Smooth muscle cell (in vitro differentiated cells): ENCODE measurements around the gene ADAP2. TPM values are rescaled to one million over a fixed set of nuclear protein-coding genes. Genes with fewer than 3 reads are reported as not detected.
A peak's percentile ranks its signal among the peaks of the same experiment; 100 is the strongest.
"Not testable (repeated sequence)": the region's sequence is repeated elsewhere in the genome, so short reads cannot be mapped to it uniquely, and the experiment has no call there.

Experiments
- DNase-seq: peaks from one replicate; lab custom pipeline; 2025; ENCODE audit not compliant: unreplicated experiment; lab: John Stamatoyannopoulos, UW
- H2AFZ ChIP-seq: fragments of 200-600 bp; sonication (generic); 2 replicates; pipeline ENCODE4 v1.6.0; 2016; ENCODE audit warnings: antibody characterized with exemption, low read depth, mild to moderate bottlenecking
- H3F3A ChIP-seq: fragments of 200-600 bp; sonication (generic); 2 replicates; pipeline ENCODE4 v1.6.0; 2017; ENCODE audit warnings: antibody characterized with exemption, low read depth
- H3K27ac ChIP-seq: fragments of 200-600 bp; sonication (generic); 2 replicates; pipeline ENCODE4 v1.5.1; 2016; ENCODE audit warnings: low read depth, mild to moderate bottlenecking
- H3K27me3 ChIP-seq: fragments of 200-600 bp; sonication (generic); 2 replicates; pipeline ENCODE4 v1.6.1; 2016; ENCODE audit warnings: low read depth, mild to moderate bottlenecking
- H3K36me3 ChIP-seq: fragments of 200-600 bp; sonication (generic); 2 replicates; pipeline ENCODE4 v1.5.1; 2016; ENCODE audit warnings: low read depth
- H3K4me1 ChIP-seq: fragments of 200-600 bp; sonication (generic); 2 replicates; pipeline ENCODE4 v1.5.1; 2016; ENCODE audit warnings: low read depth
- H3K4me2 ChIP-seq: fragments of 200-600 bp; sonication (generic); 2 replicates; pipeline ENCODE4 v1.6.0; 2016; ENCODE audit warnings: mild to moderate bottlenecking
- H3K4me3 ChIP-seq: fragments of 200-600 bp; sonication (generic); 2 replicates; pipeline ENCODE4 v1.5.1; 2016; ENCODE audit warnings: mild to moderate bottlenecking
- H3K79me2 ChIP-seq: fragments of 200-600 bp; sonication (generic); 2 replicates; pipeline ENCODE4 v1.6.0; 2016; ENCODE audit warnings: low read depth, mild to moderate bottlenecking
- H3K9ac ChIP-seq: fragments of 200-600 bp; sonication (generic); 2 replicates; pipeline ENCODE4 v1.6.0; 2016; ENCODE audit warnings: low read depth
- H3K9me3 ChIP-seq: fragments of 200-600 bp; sonication (generic); replicated peaks from 2 replicates; pipeline ENCODE4 v1.5.1; 2016; ENCODE audit warnings: low read depth
- H4K20me1 ChIP-seq: fragments of 200-600 bp; sonication (generic); 2 replicates; pipeline ENCODE4 v1.6.0; 2016; ENCODE audit warnings: low read depth
- CTCF ChIP-seq: fragments of 200-600 bp; sonication (generic); IDR thresholded peaks from 2 replicates; pipeline ENCODE4 v1.5.1; 2017; ENCODE audit warnings: borderline replicate concordance, mild to moderate bottlenecking, antibody characterized with exemption; ENCODE audit not compliant: insufficient read depth, poor library complexity, severe bottlenecking
- WGBS: methylation state at CpG from one replicate; pipeline ENCODE4 v1.1.7; 2016; ENCODE audit warnings: low lambda C conversion rate; 5-methylcytosine and 5-hydroxymethylcytosine counted together
- polyA plus RNA-seq: library from polyadenylated mRNA; unstranded; fragments of >200 nt; fragmentation: Nextera tagmentation; extraction: Ambion mirVana; gene quantifications from 2 replicates; pipeline ENCODE4 v1.2.1, GENCODE V29; 2016
- total RNA-seq: library from RNA; depleted of rRNA; stranded (reverse); fragments of >200 nt; gene quantifications from 2 replicates; pipeline ENCODE4 v1.2.3, GENCODE V29; 2014

The ADAP2 gene
- total and polyA plus RNA-seq, 2 experiments from 2014 or later, result 0.13 to 0.43 TPM

GRCh38 chr17:30905742-30906100, 16.0 kb upstream of the ADAP2 start:
- whole genome bisulfite sequencing, result 3% methylated on average over 11 of the region's 11 CpGs

GRCh38 chr17:30906101-30906911, 15.4 kb upstream of the ADAP2 start, which contains the start of gene TEFM:
TSS of gene TEFM (minus strand) at chr17:30906238. CDS start at chr17:30906198, 40 bp downstream.
- Histone ChIP-seq H3K4me2 (peak within 1 kb of the TSS; percentile 96), H3K79me2 (peaks cover 25% of the 10 kb centered on the region), H3K27me3 (no peaks in the 10 kb centered on the region), H3F3A (no peaks in the 10 kb centered on the region), H3K9me3 (no peaks in the 10 kb centered on the region), H3K4me3 (peak within 1 kb of the TSS; percentile 90), H4K20me1 (peaks cover 4% of the 10 kb centered on the region), H3K9ac (peak within 1 kb of the TSS; percentile 82), H3K36me3 (no peaks in the 10 kb centered on the region), H3K4me1 (peaks cover 12% of the 10 kb centered on the region), H3K27ac (peak within 1 kb of the TSS; percentile 72), H2AFZ (peak within 1 kb of the TSS; percentile 98)
- 1% methylated on average over 38 of the region's 47 CpGs for WGBS
- TF ChIP-seq CTCF, result no peak
- DNase-seq, result peak; percentile 64

More at GRCh38 chr17:30905742-30906100, 16.0 kb upstream of the ADAP2 start:
- Histone ChIP-seq H3K9ac (peak overlapping the region; percentile 82), H3K9me3 (no peaks in the 10 kb centered on the region), H3K4me1 (peaks cover 12% of the 10 kb centered on the region), H3K36me3 (no peaks in the 10 kb centered on the region), H3K4me3 (peak overlapping the region; percentile 90), H2AFZ (peak overlapping the region; percentile 98), H4K20me1 (peaks cover 5% of the 10 kb centered on the region), H3K79me2 (peaks cover 25% of the 10 kb centered on the region), H3K27me3 (no peaks in the 10 kb centered on the region), H3F3A (no peaks in the 10 kb centered on the region), H3K27ac (peak overlapping the region; percentile 72), H3K4me2 (peak overlapping the region; percentile 96)
- no peak for DNase-seq
- TF ChIP-seq CTCF, result no peak

- TF ChIP-seq CTCF, result no peak
These were observed 12.9 kb upstream of the ADAP2 start for GRCh38 chr17:30908717-30909420.

GRCh38 chr17:30910151-30910550, 11.6 kb upstream of the ADAP2 start:
- H4K20me1 ChIP-seq, H3K9ac ChIP-seq, H3K4me3 ChIP-seq, H3K9me3 ChIP-seq, H3K4me2 ChIP-seq, H2AFZ ChIP-seq, H3K27me3 ChIP-seq, DNase-seq, H3K36me3 ChIP-seq, H3F3A ChIP-seq, H3K27ac ChIP-seq, H3K79me2 ChIP-seq, H3K4me1 ChIP-seq: not testable (repeated sequence)
- 89% methylated on average over 7 of the region's 7 CpGs for WGBS

More at GRCh38 chr17:30908717-30909420, 12.9 kb upstream of the ADAP2 start:
- WGBS, result 95% methylated on average over 3 of the region's 3 CpGs
- H3K9me3 ChIP-seq, result no peaks in the 10 kb centered on the region
- H4K20me1 ChIP-seq, result no peaks in the 10 kb centered on the region
- no peak overlapping the region for H3K4me3 ChIP-seq
- no peaks in the 10 kb centered on the region for H3K36me3 ChIP-seq
- no peak for DNase-seq
- no peaks in the 10 kb centered on the region for H3K27me3 ChIP-seq
- H3K4me2 ChIP-seq, result no peak overlapping the region
- no peaks in the 10 kb centered on the region for H3F3A ChIP-seq
- peaks cover 18% of the 10 kb centered on the region for H3K79me2 ChIP-seq
- H3K4me1 ChIP-seq, result peaks cover 12% of the 10 kb centered on the region
- no peak overlapping the region for H3K9ac ChIP-seq
- no peak overlapping the region for H3K27ac ChIP-seq
- H2AFZ ChIP-seq, result no peak overlapping the region
